Naive thymus-derived CD4-positive, alpha-beta T cell (primary cell): ENCODE data around the gene GPS1. TPM values are rescaled to one million over a fixed set of nuclear protein-coding genes. Genes with fewer than 3 reads are reported as not detected.

ENCODE experiments used
- ATAC-seq: fragments of 150-1000 bp; cut with Tn5 transposase; 2 replicates; pipeline ENCODE4 v1.10.0; 2021; ENCODE audit warnings: mild to moderate bottlenecking, moderate library complexity
- CTCF ChIA-PET: fragments of 350-600 bp; sonication (Branson Sonifier 250); formaldehyde crosslinking; loops from one replicate; lab custom pipeline; 2021; ENCODE audit warnings: antibody characterized with exemption; lab: Charles Lee
- POLR2A ChIA-PET: fragments of 350-600 bp; sonication (Branson Sonifier 250); formaldehyde crosslinking; loops from one replicate; lab custom pipeline; 2021; ENCODE audit warnings: antibody characterized with exemption, inconsistent platforms; lab: Charles Lee
- DNase-seq, 9 donors: peaks; one replicate each; pipeline versions ENCODE4 v3.0.0 to v3.0.0-alpha.2; 2020 to 2022; ENCODE audit warnings: mixed read lengths in 1 of 9
- H3K27ac ChIP-seq: one replicate; pipeline ENCODE4 v1.7.0; 2013; ENCODE audit warnings: mild to moderate bottlenecking, low read depth, low read length, moderate library complexity
- H3K27me3 ChIP-seq, 2 donors: one replicate each; pipeline ENCODE4 v1.7.0; 2013; ENCODE audit warnings: low read length in 2 of 2, mild to moderate bottlenecking in 2 of 2, moderate library complexity in 2 of 2; ENCODE audit not compliant: control insufficient read depth in 2 of 2, insufficient read depth in 2 of 2
- H3K36me3 ChIP-seq, 3 experiments: 1 replicate in 2 of 3; 2 replicates in 1 of 3; pipeline ENCODE4 v1.7.0; 2013; ENCODE audit warnings: low read length in 3 of 3, mild to moderate bottlenecking in 3 of 3, moderate library complexity in 1 of 3; ENCODE audit not compliant: insufficient read depth in 3 of 3, control insufficient read depth in 2 of 3
- H3K4me1 ChIP-seq, 2 donors: one replicate each; pipeline ENCODE4 v1.7.0; 2013; ENCODE audit warnings: low read length in 2 of 2, mild to moderate bottlenecking in 2 of 2, moderate library complexity in 1 of 2; ENCODE audit not compliant: control insufficient read depth in 2 of 2, insufficient read depth in 2 of 2
- H3K4me3 ChIP-seq: 2 replicates; pipeline ENCODE4 v1.7.0; 2013; ENCODE audit warnings: mild to moderate bottlenecking, low read length
- H3K9me3 ChIP-seq, 3 experiments: 1 replicate in 2 of 3; 2 replicates in 1 of 3; pipeline ENCODE4 v1.7.0; 2013; ENCODE audit warnings: low read length in 3 of 3; ENCODE audit not compliant: control insufficient read depth in 2 of 3
- H3K27ac Mint-ChIP-seq, 9 donors: one replicate each; pipeline ENCODE4 v1.8.0; 2020 to 2022; ENCODE audit warnings: mixed read lengths in 9 of 9, mild to moderate bottlenecking in 8 of 9, moderate library complexity in 5 of 9, inconsistent platforms in 2 of 9
- H3K27me3 Mint-ChIP-seq, 5 donors: one replicate each; pipeline ENCODE4 v1.8.0; 2021 to 2022; ENCODE audit warnings: mixed read lengths in 5 of 5, mild to moderate bottlenecking in 1 of 5
- H3K36me3 Mint-ChIP-seq, 5 donors: one replicate each; pipeline ENCODE4 v1.8.0; 2020 to 2022; ENCODE audit warnings: mixed read lengths in 5 of 5, mild to moderate bottlenecking in 3 of 5, inconsistent platforms in 1 of 5
- H3K4me1 Mint-ChIP-seq, 7 donors: one replicate each; pipeline ENCODE4 v1.8.0; 2020 to 2022; ENCODE audit warnings: mixed read lengths in 7 of 7, mild to moderate bottlenecking in 3 of 7, inconsistent platforms in 1 of 7
- H3K4me3 Mint-ChIP-seq, 10 donors: one replicate each; pipeline ENCODE4 v1.8.0; 2020 to 2022; ENCODE audit warnings: mild to moderate bottlenecking in 10 of 10, mixed read lengths in 10 of 10, moderate library complexity in 6 of 10, inconsistent platforms in 2 of 10
- H3K9me3 Mint-ChIP-seq, 11 donors: one replicate each; pipeline ENCODE4 v1.8.0; 2020 to 2022; ENCODE audit warnings: mixed read lengths in 11 of 11, mild to moderate bottlenecking in 4 of 11, inconsistent platforms in 1 of 11, moderate library complexity in 1 of 11
- intact Hi-C, 2 donors: fragments of 100-400 bp; cut with micrococcal nuclease; formaldehyde crosslinking; loops; one replicate each; pipeline ENCODE4 v1.15.1; 2023
- polyA plus RNA-seq, 2 donors: library from polyadenylated mRNA; unstranded; fragments of 300-500 nt; fragmentation: Illumina TruSeq; gene quantifications; one replicate each; pipeline ENCODE4 v1.2.3, GENCODE V29; 2021
- total RNA-seq, 6 experiments: library from RNA in 5 of 6; stranded (reverse) in 5 of 6; gene quantifications; 1 replicate in 5 of 6; 2 replicates in 1 of 6; pipeline ENCODE4 v1.2.3 and lab custom pipeline; 2021 to 2026

GPS1 gene
- total and polyA plus RNA-seq, 7 experiments from 2014 or later = 68.3 to 124 (median 82.6) TPM

- POLR2A ChIA-PET = no interaction called here
- Mint-ChIP-seq H3K4me3 (peak overlapping the region in 1 of 10 donors; percentile 45), H3K27me3 (no peaks in the 10 kb centered on the region), H3K36me3 (peaks cover 0 to 3% (median 2%) of the 10 kb centered on the region in 5 donors), H3K9me3 (no peaks in the 10 kb centered on the region), H3K4me1 (peaks cover 0 to 4% (median 0%) of the 10 kb centered on the region in 7 donors), H3K27ac (peak overlapping the region in 1 of 9 donors; percentile 71)
- H3K27ac ChIP-seq = no peak overlapping the region
- CTCF ChIA-PET = no interaction called here
- H3K4me1 ChIP-seq = peaks cover 4 to 12% of the 10 kb centered on the region in 2 donors
- peaks cover 0 to 74% (median 5%) of the 10 kb centered on the region in 3 experiments for H3K36me3 ChIP-seq
- no peaks in the 10 kb centered on the region for H3K27me3 ChIP-seq
- no peaks in the 10 kb centered on the region for H3K9me3 ChIP-seq
- ATAC-seq = no peak
- DNase-seq = peak in 1 of 9 donors; percentile 6
- intact Hi-C loops = loop anchor here in 1 of 2 donors (10.0 kb wide), 1 partner anchor 58 kb away; the partner anchor contains the start of genes DCXR and RAC3
- H3K4me3 ChIP-seq = no peak overlapping the region
These were observed 41.5 kb downstream of the GPS1 start for GRCh38 chr17:82092995-82093751.

- Mint-ChIP-seq H3K4me3 (peak overlapping the region in 2 of 10 donors; percentile 53 to 63), H3K27ac (no peak overlapping the region), H3K9me3 (no peaks in the 10 kb centered on the region), H3K4me1 (peaks cover 0 to 10% (median 5%) of the 10 kb centered on the region in 7 donors), H3K36me3 (peaks cover 0 to 3% (median 0%) of the 10 kb centered on the region in 5 donors), H3K27me3 (no peaks in the 10 kb centered on the region)
- CTCF ChIA-PET = interaction anchor here (0.6 kb wide), 1 partner anchor 94 kb away, joined by 3 read pairs; no protein-coding TSS in a partner anchor
- H3K4me1 ChIP-seq = peaks cover 4 to 12% of the 10 kb centered on the region in 2 donors
- POLR2A ChIA-PET = interaction anchor here (0.9 to 1.1 kb wide), 3 partner anchors 11 to 57 kb away, joined by 3 to 6 read pairs (median 3); partner anchors contain the start of gene DCXR
- H3K27ac ChIP-seq = no peak overlapping the region
- ATAC-seq = no peak
- peak in 1 of 9 donors; percentile 14 for DNase-seq
- H3K27me3 ChIP-seq = no peaks in the 10 kb centered on the region
- no peaks in the 10 kb centered on the region for H3K9me3 ChIP-seq
- H3K4me3 ChIP-seq = no peak overlapping the region
- peaks cover 0 to 54% (median 0%) of the 10 kb centered on the region in 3 experiments for H3K36me3 ChIP-seq
- intact Hi-C loops = loop anchor here (5.0 to 10.0 kb wide), 2 partner anchors 60 to 413 kb away; partner anchors contain the start of genes ARL16 (in 1 of the 2), DCXR (in 1 of the 2), HGS (in 1 of the 2) and RAC3 (in 1 of the 2)
These were observed 43.5 kb downstream of the GPS1 start for GRCh38 chr17:82094931-82095776.

DNA sequence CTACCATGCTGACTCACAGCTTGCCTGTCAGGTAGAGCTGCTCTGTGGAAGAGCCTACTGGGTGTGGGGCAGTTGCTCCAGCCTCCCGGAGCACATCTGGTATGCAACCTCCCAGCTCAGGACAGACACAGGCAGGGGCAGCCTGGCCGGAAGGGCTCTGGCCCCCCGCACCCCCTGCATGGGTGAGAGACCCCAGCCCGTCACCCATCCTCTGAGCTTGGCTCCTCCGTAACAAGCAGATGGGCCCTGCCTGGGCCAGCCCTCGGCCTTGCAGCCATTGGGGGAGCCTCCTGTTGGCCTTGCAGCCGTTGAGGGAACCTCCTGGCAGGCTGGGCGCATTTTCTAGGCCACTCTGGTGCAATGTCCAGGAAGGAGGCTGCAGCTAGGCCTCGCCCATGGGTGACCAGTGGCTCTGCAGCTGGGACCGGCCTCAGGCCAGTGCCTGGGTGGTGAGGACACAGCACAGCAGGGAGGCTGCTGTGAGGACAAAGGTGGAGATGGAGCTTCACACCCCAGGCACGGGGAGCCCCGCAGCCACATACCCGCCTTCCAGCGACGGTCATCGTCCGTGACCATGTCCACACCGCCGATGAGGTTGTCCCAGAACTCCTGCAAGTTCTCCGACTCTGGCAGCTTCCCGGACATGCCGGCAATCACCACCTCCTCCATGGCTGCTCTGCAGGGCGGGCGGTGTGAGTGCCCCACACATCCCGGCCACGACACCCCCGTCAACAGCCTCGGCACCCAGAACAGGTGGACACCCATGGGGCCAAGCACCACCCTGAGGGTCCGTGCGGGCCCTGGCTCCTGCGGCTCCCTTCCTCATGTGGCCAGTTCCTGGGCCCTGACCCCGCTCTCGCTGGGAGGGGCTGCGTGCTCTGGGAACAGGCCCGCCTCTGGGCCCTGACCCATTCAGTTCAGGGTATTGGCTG is 44.3 kb downstream of the GPS1 start:
- DNase-seq = peak in 1 of 9 donors; percentile 9
- intact Hi-C loops = loop anchor here (5.0 to 10.0 kb wide), 2 partner anchors 61 to 414 kb away; partner anchors contain the start of genes ARL16 (in 1 of the 2), DCXR (in 1 of the 2), HGS (in 1 of the 2) and RAC3 (in 1 of the 2)
- peaks cover 4 to 12% of the 10 kb centered on the region in 2 donors for H3K4me1 ChIP-seq
- ATAC-seq = no peak
- Mint-ChIP-seq H3K27ac (peak overlapping the region in 2 of 9 donors; percentile 52 to 56), H3K36me3 (peaks cover 0 to 3% (median 0%) of the 10 kb centered on the region in 5 donors), H3K27me3 (no peaks in the 10 kb centered on the region), H3K9me3 (no peaks in the 10 kb centered on the region), H3K4me1 (peaks cover 0 to 12% (median 7%) of the 10 kb centered on the region in 7 donors), H3K4me3 (peak overlapping the region in 7 of 10 donors; percentile 16 to 76 (median 63))
- H3K36me3 ChIP-seq = peaks cover 0 to 46% (median 0%) of the 10 kb centered on the region in 3 experiments
- ChIA-PET POLR2A (interaction anchor here (0.7 to 1.1 kb wide), 4 partner anchors 10 to 58 kb away, joined by 3 to 6 read pairs (median 3); partner anchors contain the start of gene DCXR), CTCF (interaction anchor here (0.6 kb wide), 1 partner anchor 93 kb away, joined by 3 read pairs; no protein-coding TSS in a partner anchor)
- H3K4me3 ChIP-seq = no peak overlapping the region
- no peaks in the 10 kb centered on the region for H3K9me3 ChIP-seq
- H3K27ac ChIP-seq = peak overlapping the region; percentile 97
- no peaks in the 10 kb centered on the region for H3K27me3 ChIP-seq

DNA sequence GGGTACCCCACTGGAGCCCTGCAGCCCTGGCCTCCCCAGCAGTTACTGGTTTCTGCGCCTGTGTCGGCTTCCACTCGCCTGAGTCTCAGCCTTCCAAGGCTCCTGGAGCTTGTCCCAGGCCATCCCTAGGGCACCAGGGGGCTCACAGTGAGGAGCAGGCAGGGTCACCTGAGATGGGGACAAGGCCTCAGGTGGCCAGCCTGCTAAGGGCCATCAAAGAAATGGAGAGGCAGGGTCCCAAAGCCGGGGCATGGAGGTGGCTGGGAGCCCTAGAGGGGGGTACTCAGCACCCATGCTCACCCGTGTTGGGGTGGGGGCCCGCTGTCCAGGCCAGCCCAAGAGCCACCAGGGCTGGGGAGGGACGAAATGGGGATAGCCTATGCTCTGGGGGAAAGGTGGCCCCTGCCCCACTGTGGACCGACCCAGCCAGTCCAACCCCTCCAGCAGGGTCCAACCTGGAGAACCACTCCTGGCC is 45.0 kb downstream of the GPS1 start:
- Histone ChIP-seq H3K4me3 (peak overlapping the region; percentile 47), H3K27ac (peak overlapping the region; percentile 97), H3K9me3 (no peaks in the 10 kb centered on the region), H3K36me3 (peaks cover 0 to 38% (median 0%) of the 10 kb centered on the region in 3 experiments), H3K4me1 (peaks cover 4 to 12% of the 10 kb centered on the region in 2 donors), H3K27me3 (no peaks in the 10 kb centered on the region)
- Mint-ChIP-seq H3K4me1 (peaks cover 0 to 14% (median 7%) of the 10 kb centered on the region in 7 donors), H3K9me3 (no peaks in the 10 kb centered on the region), H3K36me3 (peaks cover 0 to 3% (median 0%) of the 10 kb centered on the region in 5 donors), H3K4me3 (peak overlapping the region in 9 of 10 donors; percentile 23 to 83 (median 67)), H3K27me3 (no peaks in the 10 kb centered on the region), H3K27ac (peak overlapping the region in 3 of 9 donors; percentile 28 to 76 (median 38))
- ChIA-PET CTCF (no interaction called here), POLR2A (interaction anchor here (0.7 to 1.1 kb wide), 2 partner anchors 10 to 44 kb away, joined by 3 to 6 read pairs; no protein-coding TSS in a partner anchor)
- intact Hi-C loops = loop anchor here (1.0 to 10.0 kb wide), 3 partner anchors 31 to 414 kb away; partner anchors contain the start of genes ARL16 (in 1 of the 2), DCXR (in 1 of the 2), DUS1L (in 1 of the 2) and HGS (in 1 of the 2)
- ATAC-seq = no peak
- no peak for DNase-seq

- Mint-ChIP-seq H3K4me1 (peaks cover 0 to 14% (median 7%) of the 10 kb centered on the region in 7 donors), H3K36me3 (peaks cover 0 to 3% (median 0%) of the 10 kb centered on the region in 5 donors), H3K27me3 (no peaks in the 10 kb centered on the region), H3K9me3 (no peaks in the 10 kb centered on the region), H3K4me3 (peak overlapping the region in 9 of 10 donors; percentile 23 to 83 (median 67)), H3K27ac (peak overlapping the region in 3 of 9 donors; percentile 28 to 76 (median 38))
- Histone ChIP-seq H3K4me3 (peak overlapping the region; percentile 47), H3K27ac (peak overlapping the region; percentile 97), H3K4me1 (peaks cover 4 to 12% of the 10 kb centered on the region in 2 donors), H3K27me3 (no peaks in the 10 kb centered on the region), H3K36me3 (peaks cover 0 to 32% (median 0%) of the 10 kb centered on the region in 3 experiments), H3K9me3 (no peaks in the 10 kb centered on the region)
- intact Hi-C loops = loop anchor here (1.0 to 10.0 kb wide), 3 partner anchors 32 to 415 kb away; partner anchors contain the start of genes ARL16 (in 1 of the 2), DCXR (in 1 of the 2), DUS1L (in 1 of the 2) and HGS (in 1 of the 2)
- ATAC-seq = no peak
- peak in 5 of 9 donors; percentile 23 to 74 (median 24) for DNase-seq
- ChIA-PET POLR2A (interaction anchor here (0.6 to 2.3 kb wide), 5 partner anchors 9 to 120 kb away, joined by 3 to 28 read pairs (median 6); no protein-coding TSS in a partner anchor), CTCF (interaction anchor here (2.7 kb wide), 1 partner anchor 30 kb away, joined by 12 read pairs; no protein-coding TSS in a partner anchor)
These were observed 45.7 kb downstream of the GPS1 start for GRCh38 chr17:82097184-82097918.
